Keratinocyte (primary cell): Measurements from ENCODE around the gene DNAH10.

Experiments used
- EZH2 ChIP-seq: IDR thresholded peaks from one replicate; pipeline ENCODE4 v1.6.1; 2012; ENCODE audit warnings: inconsistent platforms, mild to moderate bottlenecking, low read length, moderate library complexity
- TF ChIP-seq, protein P1 (sequence below), 3 experiments: IDR thresholded peaks in 1 of 3; conservative IDR thresholded peaks in 1 of 3; optimal IDR thresholded peaks in 1 of 3; 2 replicates in 2 of 3; 3 replicates in 1 of 3; pipeline versions ENCODE3 to v1.5.1; 2011; ENCODE audit warnings: low read length in 3 of 3, mild to moderate bottlenecking in 3 of 3, moderate library complexity in 2 of 3, control low read depth in 1 of 3, inconsistent platforms in 1 of 3; ENCODE audit not compliant: insufficient read depth in 2 of 3; ENCODE audit errors: extremely low read depth in 1 of 3

DNA sequence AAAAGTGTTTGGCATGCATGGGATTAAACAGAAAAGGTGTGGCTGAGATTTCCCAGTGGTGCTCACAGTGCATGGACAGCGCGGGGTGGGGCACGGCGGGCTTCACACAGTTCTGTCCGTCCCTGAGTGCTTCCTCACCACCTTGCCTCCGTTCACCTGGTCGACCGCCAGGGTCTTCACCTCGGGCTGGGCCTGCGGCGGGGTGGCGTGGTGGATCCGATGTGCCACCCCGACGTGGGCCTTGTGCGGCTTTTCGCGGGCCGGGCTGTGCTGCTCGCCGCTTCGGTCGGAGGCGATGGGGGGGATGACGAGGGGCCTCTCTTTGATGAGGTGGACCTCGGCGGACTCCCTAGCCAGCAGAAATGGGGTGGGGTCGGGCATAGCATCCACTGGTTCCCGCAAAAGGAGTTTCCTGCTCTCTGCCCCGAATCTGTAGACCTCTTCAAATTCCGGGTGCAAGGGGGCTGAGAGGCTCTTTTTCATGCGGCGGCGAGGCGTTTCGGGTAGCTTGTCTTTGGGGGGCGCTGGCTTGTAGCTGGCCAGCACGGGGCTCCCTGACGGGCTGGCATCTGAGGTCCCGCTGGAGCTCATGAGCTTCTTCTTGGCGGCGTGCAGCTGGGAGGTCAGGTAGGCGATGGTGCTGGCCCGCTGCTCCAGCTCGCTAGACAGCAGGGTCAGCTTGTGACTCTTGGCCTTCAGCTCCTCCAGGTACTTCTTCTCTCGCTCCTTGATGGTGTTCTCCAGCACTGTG, 175.0 kb downstream of the DNAH10 start:
- TF ChIP-seq, protein P1, sequence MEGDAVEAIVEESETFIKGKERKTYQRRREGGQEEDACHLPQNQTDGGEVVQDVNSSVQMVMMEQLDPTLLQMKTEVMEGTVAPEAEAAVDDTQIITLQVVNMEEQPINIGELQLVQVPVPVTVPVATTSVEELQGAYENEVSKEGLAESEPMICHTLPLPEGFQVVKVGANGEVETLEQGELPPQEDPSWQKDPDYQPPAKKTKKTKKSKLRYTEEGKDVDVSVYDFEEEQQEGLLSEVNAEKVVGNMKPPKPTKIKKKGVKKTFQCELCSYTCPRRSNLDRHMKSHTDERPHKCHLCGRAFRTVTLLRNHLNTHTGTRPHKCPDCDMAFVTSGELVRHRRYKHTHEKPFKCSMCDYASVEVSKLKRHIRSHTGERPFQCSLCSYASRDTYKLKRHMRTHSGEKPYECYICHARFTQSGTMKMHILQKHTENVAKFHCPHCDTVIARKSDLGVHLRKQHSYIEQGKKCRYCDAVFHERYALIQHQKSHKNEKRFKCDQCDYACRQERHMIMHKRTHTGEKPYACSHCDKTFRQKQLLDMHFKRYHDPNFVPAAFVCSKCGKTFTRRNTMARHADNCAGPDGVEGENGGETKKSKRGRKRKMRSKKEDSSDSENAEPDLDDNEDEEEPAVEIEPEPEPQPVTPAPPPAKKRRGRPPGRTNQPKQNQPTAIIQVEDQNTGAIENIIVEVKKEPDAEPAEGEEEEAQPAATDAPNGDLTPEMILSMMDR (optimal IDR thresholded peaks at IDR 0.05 in 1 of 3, IDR thresholded peaks at IDR 0.05 in 1 of 3, conservative IDR thresholded peaks at IDR 0.05 in 1 of 3; ENCODE audit: extremely low read depth in 1 of 3, insufficient read depth in 2 of 3, low read length in 3 of 3), result no peak
- TF ChIP-seq EZH2, result no peak
